Medulla oblongata (tissue), 1 donor: Measurements from ENCODE around the gene C8G.
A peak's percentile ranks its signal among the peaks of the same experiment; 100 is the strongest.

Experiments
- DNase-seq: peaks from one replicate; pipeline ENCODE4 v3.0.0-alpha.2; 2015; ENCODE audit errors: extremely low spot score

The C8G gene

DNA sequence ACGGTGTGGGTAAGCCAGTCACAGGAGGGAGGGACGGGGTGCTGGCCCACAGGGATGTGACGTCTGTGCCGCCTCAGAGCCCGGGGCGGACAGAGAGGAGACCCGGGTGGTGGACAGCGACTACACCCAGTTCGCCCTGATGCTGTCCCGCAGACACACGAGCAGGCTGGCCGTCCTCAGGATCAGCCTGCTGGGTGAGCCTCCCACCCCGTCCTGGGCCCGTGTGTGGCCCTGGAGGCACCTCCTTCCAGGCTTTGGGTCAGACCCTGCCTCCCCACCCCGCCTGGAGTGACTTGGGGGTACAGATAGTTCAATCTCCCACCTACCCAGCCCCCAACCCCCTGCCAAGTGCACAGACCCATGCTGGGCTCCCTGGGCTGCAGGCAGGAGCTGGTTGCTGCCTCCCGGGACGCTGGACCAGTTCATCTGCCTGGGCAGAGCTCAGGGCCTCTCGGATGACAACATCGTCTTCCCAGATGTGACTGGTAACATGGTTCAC, 8.8 kb downstream of the C8G start:
- DNase-seq = no peak

DNA sequence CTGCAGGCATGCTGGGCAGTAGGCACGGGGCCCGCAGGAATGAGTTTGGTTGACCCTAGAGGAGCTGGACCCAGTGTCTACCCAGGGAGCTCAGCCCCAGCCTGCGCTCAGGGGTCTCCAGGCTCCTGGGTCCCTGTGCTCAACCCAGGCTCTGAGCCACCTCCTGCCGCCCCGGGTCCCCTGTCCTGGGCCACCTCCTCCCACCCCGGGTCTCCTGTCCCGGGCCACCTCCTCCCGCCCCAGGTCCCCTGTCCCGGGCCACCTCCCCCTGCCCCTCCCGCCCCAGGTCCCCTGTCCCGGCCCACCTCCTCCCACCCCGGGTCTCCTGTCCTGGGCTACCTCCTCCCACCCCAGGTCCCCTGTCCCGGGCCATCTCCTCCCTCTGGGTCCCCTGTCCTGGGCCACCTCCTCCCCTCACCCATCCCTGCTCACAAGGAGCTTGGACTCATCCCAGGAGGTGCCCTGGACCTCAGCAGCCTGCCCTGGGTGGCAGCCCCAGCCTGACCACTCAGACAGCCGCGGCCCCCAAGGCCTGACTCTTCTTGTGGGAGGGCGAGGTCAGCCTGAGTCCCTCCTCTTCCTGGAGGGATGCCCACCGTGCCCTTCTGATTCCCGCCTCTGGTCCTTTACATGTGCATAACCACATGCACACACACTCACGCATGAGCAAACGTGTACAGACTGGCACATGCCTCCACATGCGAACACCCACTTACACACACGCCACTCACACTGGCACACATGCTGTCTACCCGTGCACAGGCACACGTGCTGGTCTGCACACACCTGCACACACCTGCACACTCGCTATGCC, 9.4 kb downstream of the C8G start:
- DNase-seq = no peak

DNA sequence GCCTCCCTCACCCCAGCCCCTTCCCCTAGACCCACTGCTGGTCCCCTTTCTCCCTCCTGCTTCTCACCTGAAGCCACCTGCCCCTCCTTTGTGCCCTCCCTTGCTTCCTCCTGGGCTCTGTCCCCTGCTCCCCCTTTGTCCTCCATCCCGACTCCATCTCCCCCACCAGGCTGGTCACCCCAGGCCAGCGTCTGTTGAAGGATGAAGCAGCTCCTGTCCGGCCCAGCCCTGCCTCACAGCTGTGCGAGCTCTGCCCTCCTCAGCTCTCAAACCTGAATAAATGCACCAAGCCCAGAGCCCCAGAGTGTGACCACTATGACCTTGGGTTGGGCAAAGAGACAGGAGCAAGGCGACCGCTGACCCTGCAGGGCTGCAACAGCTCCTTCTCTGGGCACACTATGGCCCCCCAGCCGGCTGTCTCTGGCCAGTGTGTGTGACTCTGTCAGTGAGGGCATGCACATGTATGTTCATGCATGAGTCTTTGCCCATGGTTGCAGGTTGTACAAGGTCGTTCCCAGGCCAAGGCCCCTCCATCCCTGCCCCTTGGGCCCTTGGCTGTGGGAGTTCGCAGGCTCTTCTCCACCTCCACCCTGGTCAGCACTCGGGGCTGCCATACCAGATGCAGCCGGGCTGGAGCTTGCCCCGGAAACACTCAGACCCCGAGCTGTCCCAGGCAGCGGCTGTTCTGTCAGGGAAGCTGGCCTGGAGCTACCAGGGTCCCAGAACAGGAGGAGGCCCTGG, 10.3 kb downstream of the C8G start:
- no peak for DNase-seq

DNA sequence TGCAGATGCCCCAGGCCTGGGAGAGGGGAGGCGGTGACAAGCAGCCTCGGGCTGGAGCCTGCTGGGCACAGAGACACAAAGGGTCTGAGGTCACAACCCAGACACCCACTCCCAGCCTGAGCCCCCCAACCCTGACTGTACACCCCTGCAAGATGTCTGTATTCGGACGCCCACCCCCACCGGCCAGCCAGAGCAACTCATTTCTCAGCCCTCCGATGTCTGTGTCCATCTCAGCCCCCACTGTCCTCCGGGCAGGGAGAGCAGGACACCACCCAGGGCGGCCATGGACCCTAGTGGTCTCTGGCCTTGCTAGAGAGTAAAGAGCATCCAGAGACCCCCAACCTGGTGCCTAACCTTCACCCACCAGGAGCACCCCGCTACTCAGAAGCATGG, 10.9 kb downstream of the C8G start:
- no peak for DNase-seq

DNA sequence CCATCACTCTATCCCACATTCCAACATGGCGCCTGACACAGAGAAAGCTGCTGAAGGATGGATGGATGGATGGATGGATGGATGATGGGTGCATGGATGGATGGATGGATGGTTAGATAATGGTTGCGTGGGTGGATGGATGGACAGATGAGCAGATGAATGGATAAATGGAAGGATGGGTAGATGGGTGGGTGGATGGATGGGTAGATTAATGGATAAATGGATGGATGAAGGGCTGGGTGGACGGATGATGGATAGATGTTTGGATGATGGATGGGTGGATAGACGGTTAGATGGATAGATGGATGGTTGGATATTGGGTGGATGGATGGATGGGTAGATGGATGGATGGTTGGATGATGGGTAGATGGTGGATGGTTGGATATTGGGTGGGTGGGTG, 11.6 kb downstream of the C8G start:
- DNase-seq = no peak

DNA sequence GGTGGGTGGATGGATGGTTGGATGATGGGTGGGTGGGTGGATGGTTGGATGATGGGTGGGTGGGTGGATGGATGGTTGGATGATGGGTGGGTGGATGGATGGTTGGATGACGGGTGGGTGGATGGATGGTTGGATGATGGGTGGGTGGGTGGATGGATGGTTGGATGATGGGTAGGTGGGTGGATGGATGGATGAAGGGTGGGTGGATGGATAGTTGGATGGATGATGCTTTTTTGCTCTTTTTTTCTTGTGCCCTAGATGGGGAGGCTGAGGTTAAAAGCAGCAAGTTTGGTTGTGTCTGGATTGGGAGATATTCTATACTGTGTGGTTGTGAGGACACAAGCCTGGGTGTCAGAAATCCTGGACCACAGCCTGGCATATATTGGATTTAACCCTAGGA, 12.4 kb downstream of the C8G start:
- DNase-seq = no peak

DNA sequence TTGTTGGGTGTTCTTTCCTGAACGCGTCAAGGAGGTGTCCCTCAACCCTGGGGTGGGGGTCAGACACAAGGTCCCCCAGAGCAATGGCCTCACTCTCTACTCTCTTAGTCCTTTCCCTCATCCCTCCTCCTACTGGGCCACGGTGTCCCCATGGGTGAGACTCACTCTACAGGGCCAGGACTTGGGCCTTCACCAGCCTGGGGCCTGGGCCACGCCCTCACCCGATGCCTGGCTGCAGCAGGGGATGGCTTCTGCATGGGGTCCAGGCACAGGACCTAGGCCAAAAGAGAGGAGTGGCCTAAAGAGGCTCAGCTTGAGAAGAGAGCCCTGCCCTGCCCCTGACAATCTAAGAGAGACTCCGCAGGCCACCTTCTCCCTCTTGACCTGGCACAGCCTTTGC, 12.9 kb downstream of the C8G start:
- no peak for DNase-seq

DNA sequence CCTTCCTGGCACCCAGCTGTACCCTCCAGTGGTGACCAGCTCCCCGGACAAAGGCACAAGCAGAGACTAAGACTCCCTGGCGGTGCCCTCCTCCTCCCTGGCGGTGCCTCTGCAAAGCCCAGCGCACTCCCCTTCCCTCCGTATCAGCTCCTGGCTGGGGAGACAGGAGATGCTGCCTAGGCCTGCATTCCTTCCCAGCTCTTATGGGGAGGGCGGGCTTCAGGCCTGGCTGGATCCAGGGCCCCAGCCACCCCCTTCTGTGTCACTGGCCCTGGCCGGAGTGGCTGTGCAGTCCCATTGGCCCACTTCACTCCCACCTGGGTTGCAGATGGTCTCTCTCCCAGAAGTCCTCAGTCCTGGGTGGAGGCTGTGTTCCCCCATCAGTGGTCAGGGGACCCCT, 13.4 kb downstream of the C8G start:
- no peak for DNase-seq

DNA sequence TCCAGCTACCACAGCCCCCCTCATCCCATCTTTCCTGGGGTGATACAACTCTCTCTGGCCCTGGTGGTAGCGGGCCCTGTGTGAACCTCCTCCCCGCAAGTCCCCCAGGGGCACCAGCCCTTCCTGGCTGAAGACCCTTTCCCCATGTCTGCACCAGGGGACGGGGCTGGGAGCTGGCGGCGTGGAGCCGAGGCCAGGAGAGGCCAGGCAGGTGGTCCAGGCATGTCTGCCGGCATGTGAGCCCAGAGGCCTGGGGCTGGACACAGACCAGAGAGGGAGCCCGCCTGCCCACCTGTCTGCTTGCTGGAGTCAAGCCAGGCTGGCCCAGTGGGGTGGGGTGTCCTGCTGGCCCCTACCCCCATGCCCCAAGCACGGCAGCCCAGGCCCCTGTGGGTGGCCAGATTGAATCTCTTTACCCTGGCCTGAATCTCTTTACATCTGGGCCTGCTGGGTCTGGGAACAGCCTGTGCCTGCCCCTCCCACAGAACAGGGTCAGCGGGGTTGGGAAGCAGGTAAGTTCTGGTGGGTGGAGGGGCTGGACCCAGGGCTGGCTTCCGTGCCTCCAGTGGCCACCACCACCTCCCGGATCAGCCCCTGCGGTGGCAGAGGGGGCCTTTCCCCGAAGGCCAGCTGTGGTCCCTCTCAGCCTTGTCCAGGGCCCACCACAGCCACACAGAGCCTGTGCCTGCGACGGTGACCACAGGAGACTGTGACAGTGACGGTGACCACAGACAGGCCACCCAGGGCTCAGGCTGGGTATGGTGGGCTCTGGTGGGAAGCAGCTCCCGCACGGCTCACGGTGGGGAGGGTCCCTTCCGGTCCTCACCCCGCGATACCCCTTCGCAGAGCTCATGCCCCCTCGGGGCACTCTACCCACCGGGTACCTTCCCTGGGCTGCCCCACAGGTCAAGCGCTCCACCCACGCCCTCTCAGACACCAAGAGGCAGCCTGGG, 14.1 kb downstream of the C8G start:
- DNase-seq = no peak

DNA sequence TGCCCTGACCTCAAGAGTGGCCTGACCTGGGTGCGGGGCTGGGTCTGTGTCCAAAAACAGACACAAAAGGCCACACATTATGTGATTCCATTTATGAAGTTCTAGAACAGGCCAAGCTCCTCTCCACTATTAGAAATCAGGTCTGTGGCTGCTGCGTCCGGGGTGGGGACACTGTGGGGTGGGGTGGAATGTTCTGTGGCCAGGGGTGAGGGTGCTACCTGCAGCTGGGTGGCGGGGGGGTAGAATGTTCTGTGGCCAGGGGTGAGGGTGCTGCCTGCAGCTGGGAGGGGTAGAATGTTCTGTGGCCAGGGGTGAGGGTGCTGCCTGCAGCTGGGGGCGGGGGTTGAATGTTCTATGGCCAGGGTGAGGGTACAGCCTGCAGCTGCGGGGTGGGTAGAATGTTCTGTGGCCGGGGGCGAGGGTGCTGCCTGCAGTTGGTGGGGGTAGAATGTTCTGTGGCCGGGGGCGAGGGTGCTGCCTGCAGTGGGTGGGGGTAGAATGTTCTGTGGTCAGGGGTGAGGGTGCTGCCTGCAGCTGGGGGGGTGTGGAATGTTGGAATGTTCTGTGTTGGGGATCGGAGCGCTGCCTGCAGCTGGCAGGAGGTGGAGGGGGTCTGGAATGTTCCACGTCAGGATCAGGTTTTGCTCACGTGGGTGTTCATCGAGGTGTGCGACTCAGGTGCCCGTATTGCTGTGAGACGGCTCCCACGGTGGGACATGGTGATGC, 15.3 kb downstream of the C8G start:
- DNase-seq = no peak

DNA sequence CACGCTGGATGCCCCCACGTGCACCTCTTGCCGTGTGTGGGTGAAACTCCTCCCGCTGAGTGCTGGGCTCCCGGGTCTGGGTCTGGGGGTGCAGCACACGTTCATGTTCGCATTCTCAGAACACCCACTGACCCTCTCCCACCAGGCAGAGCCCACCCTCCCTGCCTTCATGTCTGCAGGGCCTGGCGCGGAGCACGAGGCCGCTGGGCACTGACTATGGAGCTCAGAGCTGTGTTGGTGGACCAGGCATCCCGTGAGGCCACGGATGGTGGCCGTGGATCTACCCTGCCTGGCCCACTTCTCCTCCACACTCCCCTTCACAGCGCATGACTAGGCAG, 15.9 kb downstream of the C8G start:
- no peak for DNase-seq

DNA sequence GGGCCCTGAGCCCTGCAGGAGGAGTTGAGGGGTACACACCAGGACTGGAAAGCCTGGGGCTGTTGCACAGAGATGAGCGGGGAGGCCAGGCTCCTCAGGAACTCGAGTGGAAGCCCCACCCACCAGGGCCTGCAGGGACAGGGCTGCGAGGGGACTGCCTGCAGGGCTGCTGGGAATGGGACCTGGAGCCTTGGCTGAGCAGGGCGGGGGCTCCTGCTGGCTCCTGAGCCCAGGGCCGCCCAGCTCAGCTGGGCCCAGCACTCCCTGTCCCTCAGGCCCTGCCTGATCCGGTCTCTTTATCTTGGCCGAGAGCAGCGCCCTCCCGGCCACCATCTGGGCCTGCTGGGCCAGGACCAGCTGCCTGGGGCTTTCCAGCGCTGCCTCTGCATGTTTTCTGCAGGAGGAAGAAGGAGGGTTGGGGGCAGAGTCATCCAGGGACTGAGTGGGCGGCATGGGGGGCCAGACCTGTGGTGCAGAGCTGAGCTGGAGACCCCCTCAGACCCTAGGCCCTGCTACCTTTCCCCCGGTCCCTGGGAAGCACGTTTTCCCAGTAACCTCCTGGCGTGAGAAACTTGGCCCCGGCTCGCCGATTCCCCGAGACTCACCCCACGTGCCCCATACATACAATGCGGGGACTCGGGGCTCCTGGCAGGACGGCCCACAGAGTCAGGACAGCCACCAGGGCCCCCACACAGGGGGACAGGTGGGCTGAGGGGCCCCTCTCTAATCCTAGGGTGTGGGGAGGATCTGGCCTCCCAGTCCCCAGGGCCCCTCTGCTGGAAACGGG, 16.4 kb downstream of the C8G start:
- peak; percentile 52 for DNase-seq

DNA sequence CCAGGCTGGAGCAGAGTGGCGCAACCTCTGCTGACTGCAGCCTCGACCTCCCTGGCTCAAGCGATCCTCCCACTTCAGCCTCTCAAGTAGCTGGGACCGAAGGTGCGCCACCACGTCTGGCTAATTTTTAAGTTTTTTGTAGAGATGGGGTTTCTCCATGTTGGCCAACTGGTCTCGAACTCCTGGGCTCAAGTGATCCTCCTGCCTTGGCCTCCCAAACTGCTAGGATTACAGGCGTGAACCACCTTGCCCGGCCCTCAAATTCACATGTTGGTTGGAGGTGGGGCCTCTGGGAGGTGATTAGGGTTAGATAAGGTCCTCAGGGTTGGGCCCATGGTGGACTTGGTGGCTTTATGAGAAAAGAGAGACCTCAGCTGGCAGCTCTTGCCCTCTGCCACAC, 17.1 kb downstream of the C8G start:
- no peak for DNase-seq

DNA sequence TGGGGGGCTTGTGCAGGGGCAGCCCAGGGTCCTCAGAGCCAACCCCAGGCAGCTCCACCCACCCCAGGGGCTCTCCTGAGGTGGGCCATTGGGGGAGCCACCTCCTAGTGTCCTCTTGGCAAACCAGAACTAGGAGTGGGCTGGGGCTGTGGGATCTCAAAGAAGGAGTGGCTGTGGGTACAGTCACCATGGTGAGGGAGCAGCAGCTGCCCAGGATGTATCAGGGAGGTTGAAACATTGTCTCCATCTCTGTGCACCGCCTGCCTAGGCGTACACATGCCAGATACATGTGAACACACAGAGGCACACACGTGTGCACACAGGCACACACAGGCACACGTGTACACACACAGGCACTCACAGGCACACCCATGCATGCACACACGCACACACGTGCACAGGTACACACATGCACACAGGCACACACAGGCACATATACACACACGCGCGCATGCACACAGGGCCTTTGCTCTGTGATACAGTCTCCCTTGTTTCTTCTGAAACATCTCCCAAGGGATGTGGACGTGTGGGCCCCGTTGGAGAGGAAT, 17.7 kb downstream of the C8G start:
- no peak for DNase-seq

DNA sequence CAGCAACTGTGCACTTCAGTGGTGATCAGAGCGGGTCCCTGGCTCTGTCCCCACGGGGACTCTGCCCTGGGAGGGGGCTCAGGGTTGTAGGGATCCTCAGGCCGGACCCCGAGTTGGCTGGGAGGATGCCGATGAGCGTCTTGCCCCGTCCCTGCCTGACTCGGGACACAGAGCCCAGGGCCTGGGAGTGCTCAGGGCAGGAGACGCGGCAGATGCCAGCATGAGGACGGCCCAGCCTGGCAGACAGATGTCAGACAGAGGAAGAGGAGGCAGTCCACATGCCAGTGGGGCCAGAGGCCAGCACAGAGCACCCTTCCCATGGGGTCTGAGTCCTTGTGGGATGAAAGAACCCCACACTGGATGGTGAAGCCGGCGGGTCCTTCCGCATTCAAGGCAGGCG, 18.3 kb downstream of the C8G start:
- peak; percentile 70 for DNase-seq

DNA sequence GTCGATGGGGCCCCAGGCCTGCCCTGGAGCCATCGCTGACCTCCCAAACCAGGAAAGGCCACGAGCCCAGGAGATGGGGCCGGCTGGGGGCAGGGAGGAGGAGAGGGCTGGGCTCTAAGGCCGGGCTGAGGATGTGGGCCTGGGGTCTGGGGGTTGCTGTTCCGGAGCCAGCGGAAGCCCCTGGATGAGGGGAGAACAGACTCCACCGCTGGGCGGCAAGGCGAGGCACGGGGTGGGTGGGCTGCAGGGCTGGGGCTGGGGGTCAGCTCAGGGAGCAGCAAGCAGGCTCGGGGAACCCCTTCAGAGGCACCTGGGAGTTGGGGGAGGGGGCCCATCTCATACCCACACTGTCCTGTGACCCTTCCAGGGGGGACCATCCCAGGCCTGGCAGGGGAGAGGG, 18.7 kb downstream of the C8G start:
- DNase-seq = no peak

DNA sequence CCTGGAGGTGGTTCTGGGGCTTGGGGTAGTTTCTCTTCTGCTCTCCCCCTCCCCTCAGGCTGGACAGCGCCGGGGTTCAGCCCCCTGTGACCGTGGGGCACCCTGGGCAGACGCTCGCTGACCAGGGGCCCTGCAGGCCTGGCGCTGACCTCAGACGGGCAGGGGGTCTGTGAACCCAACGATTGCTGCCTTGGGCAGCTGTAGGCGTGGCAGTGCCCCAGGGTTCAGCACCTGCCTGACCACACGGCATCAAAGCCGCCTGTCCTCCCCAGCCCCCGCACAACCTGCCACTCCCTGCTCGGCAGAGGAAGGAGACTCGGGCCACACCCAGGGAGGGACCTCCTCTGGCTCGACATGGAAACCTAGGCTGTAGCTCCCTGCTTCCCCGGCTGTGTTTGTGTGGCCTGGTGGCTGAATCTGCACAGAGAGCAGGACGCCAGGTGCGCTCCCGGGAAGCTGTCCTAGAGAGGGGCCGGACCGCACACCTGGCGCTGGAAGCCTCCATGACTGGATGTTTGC, 19.2 kb downstream of the C8G start:
- no peak for DNase-seq

DNA sequence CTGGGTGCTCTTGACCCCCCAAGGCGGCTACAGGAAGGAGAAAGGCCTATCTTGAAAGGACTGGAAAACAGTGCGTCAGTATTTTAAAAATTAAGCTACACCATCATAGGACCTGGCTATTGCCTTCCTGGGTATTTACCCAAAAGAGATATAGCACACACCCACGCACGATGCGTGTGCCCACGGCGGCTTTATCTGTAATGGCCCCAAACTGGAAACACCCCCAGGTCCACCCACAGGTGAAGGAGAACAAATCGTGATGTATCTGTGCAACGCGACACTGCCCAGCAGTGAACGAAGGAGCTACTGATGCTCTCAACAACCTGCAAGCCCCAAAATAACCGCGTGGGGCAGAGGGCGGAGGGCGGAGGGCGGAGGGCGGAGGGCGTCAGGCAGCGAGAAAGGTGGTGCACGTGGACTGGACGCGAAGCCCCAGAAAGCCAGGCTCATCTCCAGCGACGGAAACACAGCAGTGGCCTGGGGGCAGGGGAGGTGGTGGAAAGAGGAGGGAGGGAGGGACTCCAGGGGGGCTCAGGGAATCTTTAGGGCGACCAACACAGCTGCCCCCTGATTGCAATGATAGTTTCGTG, 19.9 kb downstream of the C8G start:
- no peak for DNase-seq

DNA sequence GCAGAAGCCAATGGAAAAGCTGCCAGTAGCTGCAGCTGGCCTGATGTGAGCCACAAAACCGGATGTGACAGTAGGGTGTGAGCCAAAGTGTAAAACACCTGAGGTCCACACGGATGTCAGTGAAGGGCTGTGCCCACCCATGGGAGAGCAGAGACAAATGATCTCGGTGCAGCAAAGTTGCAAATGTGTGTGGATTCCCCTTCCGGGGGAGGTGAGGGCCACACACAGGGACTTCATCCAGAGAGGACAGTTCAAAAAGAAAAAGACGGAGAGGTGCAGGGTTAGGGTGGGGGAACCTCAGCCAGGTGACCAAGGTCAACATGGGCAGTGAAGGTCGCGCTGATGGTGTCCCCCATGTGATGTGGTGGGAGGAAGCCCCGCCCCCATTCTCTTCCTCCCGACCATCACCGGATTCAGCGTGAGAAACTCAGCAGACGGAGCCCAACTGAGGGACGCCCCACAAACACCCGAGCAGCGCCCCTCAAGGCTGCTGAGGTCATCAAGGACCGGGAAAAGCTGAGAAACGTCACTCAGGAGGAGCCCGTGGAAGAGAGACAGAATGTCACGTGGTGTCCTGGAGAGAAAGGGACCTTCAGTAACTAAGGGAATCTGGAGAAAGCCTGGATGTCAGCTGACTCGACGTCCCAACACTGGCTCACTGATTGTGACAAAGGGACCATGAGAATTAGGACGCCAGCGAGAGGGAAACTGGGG, 20.9 kb downstream of the C8G start:
- DNase-seq = peak; percentile 95
